ENCODE results near the gene LAMC3.

Gene LAMC3

DNA sequence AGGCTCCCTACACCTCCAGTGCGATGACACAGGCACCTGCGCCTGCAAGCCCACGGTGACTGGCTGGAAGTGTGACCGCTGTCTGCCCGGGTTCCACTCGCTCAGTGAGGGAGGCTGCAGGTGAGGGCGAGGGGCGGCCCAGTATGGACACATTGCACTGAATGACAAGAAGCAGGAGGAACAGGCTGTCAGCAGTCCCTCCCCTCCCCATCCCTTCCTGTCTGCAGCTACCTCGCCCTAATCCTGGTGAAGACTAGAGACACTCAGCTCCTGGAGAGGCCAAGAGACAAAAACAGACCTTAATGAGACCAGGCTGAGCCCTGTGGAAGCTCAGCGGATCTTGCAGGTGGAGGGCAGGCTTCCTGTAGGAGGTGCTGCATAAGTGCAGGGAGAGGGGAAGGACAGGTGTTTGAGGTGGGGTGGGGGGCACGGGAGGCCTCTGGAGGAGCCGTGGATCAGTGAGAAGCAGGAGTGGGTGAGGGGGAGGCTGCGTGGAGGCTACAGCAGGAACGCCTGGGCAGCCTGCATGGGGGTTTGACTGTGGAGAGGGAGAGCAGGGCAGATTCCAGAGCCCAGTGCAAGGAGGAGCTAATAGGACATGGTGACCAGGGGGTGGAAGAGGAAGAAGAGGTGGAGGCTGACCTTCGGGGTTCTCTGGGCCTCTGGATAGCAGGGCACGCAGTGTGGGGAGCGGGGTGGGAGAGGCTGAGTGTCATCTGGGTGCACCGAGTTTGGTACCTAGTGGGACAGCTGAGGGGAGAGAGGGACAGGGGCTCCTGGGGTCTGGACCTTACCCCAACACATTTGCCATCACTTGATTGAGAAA, 30.4 kb downstream of the LAMC3 start:
- no peak for DNase-seq (ENCODE audit: low read depth, low spot score)
- ChIA-PET CTCF (interaction anchor here (0.7 to 2.1 kb wide), 8 partner anchors 10 to 340 kb away, joined by 3 to 8 read pairs (median 4); no protein-coding TSS in a partner anchor), POLR2A (no interaction called here)
- TF ChIP-seq, protein P1, sequence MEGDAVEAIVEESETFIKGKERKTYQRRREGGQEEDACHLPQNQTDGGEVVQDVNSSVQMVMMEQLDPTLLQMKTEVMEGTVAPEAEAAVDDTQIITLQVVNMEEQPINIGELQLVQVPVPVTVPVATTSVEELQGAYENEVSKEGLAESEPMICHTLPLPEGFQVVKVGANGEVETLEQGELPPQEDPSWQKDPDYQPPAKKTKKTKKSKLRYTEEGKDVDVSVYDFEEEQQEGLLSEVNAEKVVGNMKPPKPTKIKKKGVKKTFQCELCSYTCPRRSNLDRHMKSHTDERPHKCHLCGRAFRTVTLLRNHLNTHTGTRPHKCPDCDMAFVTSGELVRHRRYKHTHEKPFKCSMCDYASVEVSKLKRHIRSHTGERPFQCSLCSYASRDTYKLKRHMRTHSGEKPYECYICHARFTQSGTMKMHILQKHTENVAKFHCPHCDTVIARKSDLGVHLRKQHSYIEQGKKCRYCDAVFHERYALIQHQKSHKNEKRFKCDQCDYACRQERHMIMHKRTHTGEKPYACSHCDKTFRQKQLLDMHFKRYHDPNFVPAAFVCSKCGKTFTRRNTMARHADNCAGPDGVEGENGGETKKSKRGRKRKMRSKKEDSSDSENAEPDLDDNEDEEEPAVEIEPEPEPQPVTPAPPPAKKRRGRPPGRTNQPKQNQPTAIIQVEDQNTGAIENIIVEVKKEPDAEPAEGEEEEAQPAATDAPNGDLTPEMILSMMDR (IDR thresholded peaks at IDR 0.05; ENCODE audit: insufficient read depth, low read length, missing control alignments): no peak
- no peak overlapping the region for H3K4me3 ChIP-seq (ENCODE audit: low read depth, low read length)

DNA sequence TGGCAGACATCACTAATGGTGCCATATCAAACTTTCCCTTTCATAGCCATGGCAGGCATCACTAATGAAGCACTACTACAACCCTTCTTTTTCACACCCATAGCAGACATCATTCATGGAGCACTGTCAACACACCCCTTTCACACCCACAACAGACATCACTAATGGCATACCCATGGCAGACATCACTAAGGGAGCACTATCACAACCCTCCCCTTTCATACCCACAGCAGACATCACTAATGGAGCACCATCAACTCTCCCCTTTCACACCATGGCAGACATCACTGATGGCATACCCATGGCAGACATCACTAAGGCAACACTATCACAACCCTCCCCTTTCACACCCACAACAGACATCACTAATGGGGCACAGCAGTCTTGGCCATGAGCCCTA, 33.7 kb downstream of the LAMC3 start:
- ChIA-PET CTCF (interaction anchor here (0.6 to 4.5 kb wide), 8 partner anchors 11 to 336 kb away, joined by 3 to 34 read pairs (median 6); no protein-coding TSS in a partner anchor), POLR2A (no interaction called here)
- no peak for DNase-seq (ENCODE audit: low read depth, low spot score)
- H3K4me3 ChIP-seq (ENCODE audit: low read depth, low read length): no peak overlapping the region
- TF ChIP-seq, protein P1 (IDR thresholded peaks at IDR 0.05; ENCODE audit: insufficient read depth, low read length, missing control alignments): no peak

DNA sequence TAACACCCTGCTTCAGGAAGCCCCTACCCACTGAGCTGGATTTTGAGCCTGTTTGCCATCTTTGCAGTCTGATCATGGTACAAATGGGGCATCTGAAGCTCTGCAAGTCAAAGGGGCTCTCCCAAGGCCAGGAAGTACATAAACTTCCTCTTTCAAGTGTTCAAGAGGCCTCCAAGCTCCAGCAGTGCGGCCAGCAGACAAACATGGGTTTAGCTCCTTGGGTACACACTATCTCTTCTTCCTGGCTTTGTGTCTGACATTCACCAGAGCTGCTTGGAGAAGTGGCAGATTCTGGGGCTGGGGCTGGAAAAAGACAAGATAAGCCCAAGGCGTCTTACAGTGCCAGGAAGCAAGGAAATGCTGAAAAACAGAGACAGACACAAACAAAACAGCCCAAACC, 34.1 kb downstream of the LAMC3 start:
- no peak overlapping the region for H3K4me3 ChIP-seq (ENCODE audit: low read depth, low read length)
- CTCF ChIA-PET: interaction anchor here (0.6 to 4.5 kb wide), 11 partner anchors 8 to 342 kb away, joined by 3 to 34 read pairs (median 4); no protein-coding TSS in a partner anchor
- TF ChIP-seq, protein P1 (IDR thresholded peaks at IDR 0.05; ENCODE audit: insufficient read depth, low read length, missing control alignments): no peak
- no peak for DNase-seq (ENCODE audit: low read depth, low spot score)
- POLR2A ChIA-PET: no interaction called here

DNA sequence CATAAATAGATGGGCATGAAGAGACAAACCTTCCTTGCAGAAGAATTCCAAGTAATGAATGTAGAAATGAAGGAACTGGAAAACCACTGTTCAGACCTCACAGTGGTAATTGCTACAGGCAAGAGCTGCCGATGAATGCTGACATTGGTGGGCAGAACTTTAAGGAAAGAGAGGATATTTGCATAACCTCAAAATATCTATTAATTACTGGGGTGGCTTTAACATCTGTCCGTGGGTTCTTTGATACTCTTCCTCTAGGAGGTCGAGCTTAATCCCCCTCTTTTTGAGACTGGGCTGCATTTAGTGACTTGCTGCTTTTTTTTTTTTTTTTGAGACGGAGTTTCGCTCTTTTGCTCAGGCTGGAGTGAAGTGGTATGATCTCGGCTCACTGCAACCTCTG, 34.7 kb downstream of the LAMC3 start:
- H3K4me3 ChIP-seq (ENCODE audit: low read depth, low read length): no peak overlapping the region
- TF ChIP-seq, protein P1 (IDR thresholded peaks at IDR 0.05; ENCODE audit: insufficient read depth, low read length, missing control alignments): no peak
- no peak for DNase-seq (ENCODE audit: low read depth, low spot score)
- ChIA-PET CTCF (interaction anchor here (0.8 to 4.5 kb wide), 11 partner anchors 8 to 343 kb away, joined by 3 to 34 read pairs (median 4); no protein-coding TSS in a partner anchor), POLR2A (no interaction called here)

DNA sequence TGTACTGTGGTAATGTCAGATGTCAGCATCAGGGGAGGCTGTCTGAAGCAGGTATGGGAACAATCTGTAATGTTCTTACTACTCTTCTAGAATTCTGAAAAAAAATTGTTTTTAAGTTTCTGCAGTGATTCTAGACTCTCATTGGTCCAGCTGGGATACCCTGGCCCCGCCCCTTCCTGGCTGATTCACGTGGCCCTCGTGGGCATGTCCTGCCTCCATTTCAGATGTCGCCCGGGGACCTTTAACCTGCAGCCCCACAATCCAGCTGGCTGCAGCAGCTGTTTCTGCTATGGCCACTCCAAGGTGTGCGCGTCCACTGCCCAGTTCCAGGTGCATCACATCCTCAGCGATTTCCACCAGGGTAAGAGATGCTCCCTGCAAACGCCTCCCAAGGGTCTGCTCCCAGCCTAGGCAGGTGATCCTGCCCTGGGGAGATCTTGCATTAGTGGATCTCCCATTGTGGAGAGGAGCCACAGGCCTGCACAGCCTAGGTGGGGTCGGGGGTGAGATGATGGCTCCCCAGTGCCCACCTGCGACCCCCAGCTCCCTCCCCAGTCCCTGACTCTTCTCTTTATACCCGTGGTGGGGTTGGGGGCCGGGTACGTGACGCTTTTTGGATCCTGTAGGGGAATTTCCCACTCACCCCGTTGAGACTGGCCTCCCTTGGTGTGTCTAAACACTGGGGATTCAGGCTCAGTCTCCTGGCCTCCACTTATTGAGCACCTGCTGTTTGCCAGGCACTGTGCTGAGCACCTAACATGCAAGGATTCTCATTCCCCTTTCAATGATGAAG, 36.5 kb downstream of the LAMC3 start:
- POLR2A ChIA-PET: no interaction called here

More for the DNA sequence above, 36.5 kb downstream of the LAMC3 start:
- CTCF ChIA-PET: interaction anchor here (0.7 to 6.8 kb wide), 32 partner anchors 9 to 345 kb away, joined by 3 to 197 read pairs (median 9); no protein-coding TSS in a partner anchor
- TF ChIP-seq, protein P1 (IDR thresholded peaks at IDR 0.05; ENCODE audit: insufficient read depth, low read length, missing control alignments): no peak
- DNase-seq (ENCODE audit: low read depth, low spot score): no peak
- H3K4me3 ChIP-seq (ENCODE audit: low read depth, low read length): no peak overlapping the region
